ENCODE measurements around the gene B3GAT1. TPM values are rescaled to one million over a fixed set of nuclear protein-coding genes. Genes with fewer than 3 reads are reported as not detected.
A peak's percentile ranks its signal among the peaks of the same experiment; 100 is the strongest.

Gene B3GAT1
- total RNA-seq, 2 donors from 2014 or later = 20.6 to 29.5 TPM

DNA sequence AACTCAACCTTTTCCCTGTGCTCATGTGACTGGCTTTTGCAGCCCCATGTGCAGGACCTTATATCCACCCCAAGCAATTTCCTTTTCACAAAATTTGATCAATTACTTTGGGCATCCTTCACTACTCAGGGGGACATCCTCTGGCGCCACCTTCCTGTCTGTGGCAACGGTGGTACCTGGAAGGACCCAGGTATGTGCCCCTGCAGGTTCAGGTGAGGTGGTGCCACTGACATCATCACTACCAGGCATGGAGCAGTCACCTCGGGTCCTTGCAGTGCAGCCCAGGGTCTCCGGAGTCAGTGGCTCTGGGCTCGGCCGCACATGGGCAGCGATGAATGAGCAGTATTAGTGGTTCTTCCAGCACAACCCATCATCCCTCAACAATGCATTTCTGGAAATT lies 37.7 kb upstream of the B3GAT1 start:
- H3K27me3 ChIP-seq (ENCODE audit: control insufficient read depth, insufficient read depth, low read length, poor library complexity, severe bottlenecking) = no peaks in the 10 kb centered on the region
- no peaks in the 10 kb centered on the region for H3K4me1 ChIP-seq (ENCODE audit: control insufficient read depth, insufficient read depth, low read length)
- Mint-ChIP-seq H3K27ac (no peak overlapping the region), H3K27me3 (ENCODE audit: insufficient read depth) (no peaks in the 10 kb centered on the region), H3K9me3 (no peaks in the 10 kb centered on the region), H3K4me1 (no peaks in the 10 kb centered on the region), H3K4me3 (no peak overlapping the region), H3K36me3 (ENCODE audit: low read depth) (no peaks in the 10 kb centered on the region)
- H3K9ac ChIP-seq (ENCODE audit: extremely low read depth, low read length, poor library complexity, severe bottlenecking) = no peak overlapping the region
- no peaks in the 10 kb centered on the region for H3K9me3 ChIP-seq (ENCODE audit: control insufficient read depth, low read length)
- peak; percentile 83 for DNase-seq
- H3K36me3 ChIP-seq (ENCODE audit: control insufficient read depth, insufficient read depth, low read length) = no peaks in the 10 kb centered on the region
- no peak overlapping the region for H3K27ac ChIP-seq (ENCODE audit: low read depth, low read length)
- TF ChIP-seq, protein P1, sequence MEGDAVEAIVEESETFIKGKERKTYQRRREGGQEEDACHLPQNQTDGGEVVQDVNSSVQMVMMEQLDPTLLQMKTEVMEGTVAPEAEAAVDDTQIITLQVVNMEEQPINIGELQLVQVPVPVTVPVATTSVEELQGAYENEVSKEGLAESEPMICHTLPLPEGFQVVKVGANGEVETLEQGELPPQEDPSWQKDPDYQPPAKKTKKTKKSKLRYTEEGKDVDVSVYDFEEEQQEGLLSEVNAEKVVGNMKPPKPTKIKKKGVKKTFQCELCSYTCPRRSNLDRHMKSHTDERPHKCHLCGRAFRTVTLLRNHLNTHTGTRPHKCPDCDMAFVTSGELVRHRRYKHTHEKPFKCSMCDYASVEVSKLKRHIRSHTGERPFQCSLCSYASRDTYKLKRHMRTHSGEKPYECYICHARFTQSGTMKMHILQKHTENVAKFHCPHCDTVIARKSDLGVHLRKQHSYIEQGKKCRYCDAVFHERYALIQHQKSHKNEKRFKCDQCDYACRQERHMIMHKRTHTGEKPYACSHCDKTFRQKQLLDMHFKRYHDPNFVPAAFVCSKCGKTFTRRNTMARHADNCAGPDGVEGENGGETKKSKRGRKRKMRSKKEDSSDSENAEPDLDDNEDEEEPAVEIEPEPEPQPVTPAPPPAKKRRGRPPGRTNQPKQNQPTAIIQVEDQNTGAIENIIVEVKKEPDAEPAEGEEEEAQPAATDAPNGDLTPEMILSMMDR (conservative IDR thresholded peaks at IDR 0.05) = peak; percentile 76
- no peak overlapping the region for H3K4me3 ChIP-seq (ENCODE audit: low read length)
- WGBS, 2 experiments (ENCODE audit: insufficient coverage in 1 of 2, insufficient read length in 1 of 2) = 78 to 93% methylated on average over 3 to 7 of the region's 7 CpGs

DNA sequence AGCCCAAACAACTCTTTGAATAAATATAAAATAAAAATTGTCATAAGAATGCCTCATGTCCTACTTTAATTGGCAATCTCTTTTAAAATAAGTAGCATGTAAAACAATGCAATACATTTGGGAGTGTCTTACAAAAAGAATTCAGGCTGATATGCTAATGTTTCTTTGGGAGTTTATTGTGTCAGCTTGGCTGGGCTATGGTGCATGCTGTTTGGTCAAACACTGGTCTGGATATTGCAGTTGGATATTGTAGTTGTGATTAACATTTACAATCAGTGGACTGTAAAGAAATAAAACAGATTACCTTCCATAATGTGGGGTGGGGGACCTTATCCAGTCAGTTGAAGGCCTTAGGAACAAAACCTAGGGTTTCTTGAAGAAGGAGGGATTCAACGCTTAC lies 37.0 kb upstream of the B3GAT1 start:
- H3K9me3 ChIP-seq (ENCODE audit: control insufficient read depth, low read length) = no peaks in the 10 kb centered on the region
- no peaks in the 10 kb centered on the region for H3K9me3 Mint-ChIP-seq
- H3K4me1 ChIP-seq (ENCODE audit: control insufficient read depth, insufficient read depth, low read length) = no peaks in the 10 kb centered on the region
- H3K36me3 Mint-ChIP-seq (ENCODE audit: low read depth) = no peaks in the 10 kb centered on the region
- H3K27me3 Mint-ChIP-seq (ENCODE audit: insufficient read depth) = no peaks in the 10 kb centered on the region
- no peak overlapping the region for H3K27ac Mint-ChIP-seq
- no peak overlapping the region for H3K4me3 Mint-ChIP-seq
- H3K27ac ChIP-seq (ENCODE audit: low read depth, low read length) = no peak overlapping the region
- TF ChIP-seq, protein P1 (conservative IDR thresholded peaks at IDR 0.05) = no peak
- H3K36me3 ChIP-seq (ENCODE audit: control insufficient read depth, insufficient read depth, low read length) = no peaks in the 10 kb centered on the region
- no peaks in the 10 kb centered on the region for H3K27me3 ChIP-seq (ENCODE audit: control insufficient read depth, insufficient read depth, low read length, poor library complexity, severe bottlenecking)
- H3K9ac ChIP-seq (ENCODE audit: extremely low read depth, low read length, poor library complexity, severe bottlenecking) = no peak overlapping the region
- H3K4me1 Mint-ChIP-seq = no peaks in the 10 kb centered on the region
- H3K4me3 ChIP-seq (ENCODE audit: low read length) = no peak overlapping the region
- DNase-seq = no peak
- 95% methylated on average over 1 of the region's 1 CpG; no CpG with 5 or more reads in 1 of the 2 experiments for WGBS, 2 experiments (ENCODE audit: insufficient coverage in 1 of 2, insufficient read length in 1 of 2)

DNA sequence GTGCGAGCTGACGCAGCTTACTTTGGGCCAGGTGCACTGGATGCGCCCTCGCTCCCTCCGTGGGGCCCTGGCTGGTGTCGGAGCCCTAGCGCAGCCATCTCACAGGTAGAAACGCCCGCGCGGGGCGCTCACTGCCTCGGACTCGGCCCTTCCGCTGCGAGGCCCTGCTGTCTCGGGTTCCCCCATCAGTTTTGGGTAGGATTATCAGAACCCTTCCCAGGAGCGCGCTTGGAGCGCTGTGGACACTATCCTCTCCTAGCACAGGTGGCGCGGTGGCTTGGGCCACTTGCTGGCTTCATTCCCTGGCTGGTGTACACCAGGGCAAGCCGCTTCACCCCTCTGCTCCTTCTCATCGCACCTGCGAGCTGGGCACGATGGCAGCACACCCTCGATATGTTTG lies 35.7 kb upstream of the B3GAT1 start:
- Histone ChIP-seq H3K4me3 (ENCODE audit: low read length) (no peak overlapping the region), H3K36me3 (ENCODE audit: control insufficient read depth, insufficient read depth, low read length) (no peaks in the 10 kb centered on the region), H3K27ac (ENCODE audit: low read depth, low read length) (no peak overlapping the region), H3K9me3 (ENCODE audit: control insufficient read depth, low read length) (no peaks in the 10 kb centered on the region), H3K27me3 (ENCODE audit: control insufficient read depth, insufficient read depth, low read length, poor library complexity, severe bottlenecking) (no peaks in the 10 kb centered on the region), H3K9ac (ENCODE audit: extremely low read depth, low read length, poor library complexity, severe bottlenecking) (no peak overlapping the region), H3K4me1 (ENCODE audit: control insufficient read depth, insufficient read depth, low read length) (no peaks in the 10 kb centered on the region)
- H3K4me1 Mint-ChIP-seq = no peaks in the 10 kb centered on the region
- H3K27ac Mint-ChIP-seq = no peak overlapping the region
- WGBS, 2 experiments (ENCODE audit: insufficient coverage in 1 of 2, insufficient read length in 1 of 2) = 92 to 98% methylated on average over 17 to 27 of the region's 27 CpGs
- DNase-seq = no peak
- H3K36me3 Mint-ChIP-seq (ENCODE audit: low read depth) = no peaks in the 10 kb centered on the region
- no peak overlapping the region for H3K4me3 Mint-ChIP-seq
- H3K27me3 Mint-ChIP-seq (ENCODE audit: insufficient read depth) = no peaks in the 10 kb centered on the region
- TF ChIP-seq, protein P1 (conservative IDR thresholded peaks at IDR 0.05) = no peak
- no peaks in the 10 kb centered on the region for H3K9me3 Mint-ChIP-seq

All from endodermal cell (in vitro differentiated cells).